HS-27A (cell line): ENCODE measurements around the gene CERK.

Experiments used
- DNase-seq: peaks from one replicate; pipeline ENCODE4 v3.0.0-alpha.2; 2012; ENCODE audit warnings: low read depth, missing footprints

Gene CERK

GRCh38 chr22:46764779-46765485 is 26.9 kb upstream of the CERK start:
- DNase-seq: no peak

- no peak for DNase-seq
These were observed 26.2 kb upstream of the CERK start for GRCh38 chr22:46764140-46764680.

GRCh38 chr22:46763051-46763705 is 25.1 kb upstream of the CERK start:
- no peak for DNase-seq

GRCh38 chr22:46762238-46763050 is 24.4 kb upstream of the CERK start, which contains the start of gene TBC1D22A:
TSS of gene TBC1D22A (plus strand) at chr22:46762650. CDS start at chr22:46762787, 137 bp downstream.
- peak; percentile 71 for DNase-seq

GRCh38 chr22:46761539-46762237 is 23.6 kb upstream of the CERK start:
- DNase-seq: no peak

GRCh38 chr22:46761017-46761416 is 23.0 kb upstream of the CERK start:
- DNase-seq: no peak

- DNase-seq: no peak
These were observed 20.8 kb upstream of the CERK start for GRCh38 chr22:46758867-46759290.

GRCh38 chr22:46758121-46758520 is 20.1 kb upstream of the CERK start:
- no peak for DNase-seq

GRCh38 chr22:46757104-46757503 is 19.1 kb upstream of the CERK start:
- DNase-seq: no peak

- DNase-seq: no peak
These were observed 18.0 kb upstream of the CERK start for GRCh38 chr22:46756097-46756496.

GRCh38 chr22:46755525-46755924 is 17.5 kb upstream of the CERK start:
- DNase-seq: no peak

- no peak for DNase-seq
These were observed 16.8 kb upstream of the CERK start for GRCh38 chr22:46754826-46755225.

GRCh38 chr22:46754110-46754799 is 16.2 kb upstream of the CERK start:
- DNase-seq: peak; percentile 94

- no peak for DNase-seq
These were observed 15.7 kb upstream of the CERK start for GRCh38 chr22:46753761-46754109.

- DNase-seq: no peak
These were observed 15.3 kb upstream of the CERK start for GRCh38 chr22:46753360-46753759.

GRCh38 chr22:46752988-46753310 is 14.9 kb upstream of the CERK start:
- no peak for DNase-seq

- no peak for DNase-seq
These were observed 14.4 kb upstream of the CERK start for GRCh38 chr22:46752286-46752987.

GRCh38 chr22:46750863-46751443 is 12.9 kb upstream of the CERK start:
- DNase-seq: no peak

- DNase-seq: no peak
These were observed 12.4 kb upstream of the CERK start for GRCh38 chr22:46750530-46750800.

GRCh38 chr22:46749682-46750529 is 11.9 kb upstream of the CERK start:
- DNase-seq: no peak
